GM23248 (cell line): ENCODE results near the gene INTS1.

Experiments used
- EZH2 ChIP-seq: fragments of 200-600 bp; sonication (generic); IDR thresholded peaks from 2 replicates; pipeline ENCODE4 v1.6.1; 2018; ENCODE audit warnings: antibody characterized with exemption, mild to moderate bottlenecking; ENCODE audit not compliant: insufficient read depth, poor library complexity, severe bottlenecking
- EZH2phosphoT487 ChIP-seq: fragments of 200-600 bp; sonication (generic); IDR thresholded peaks from 2 replicates; pipeline ENCODE4 v1.6.1; 2018; ENCODE audit warnings: antibody characterized with exemption, moderate library complexity, mild to moderate bottlenecking, low read depth; ENCODE audit not compliant: insufficient read depth

GRCh38 chr7:1457949-1458682, 46.1 kb downstream of the INTS1 start:
- TF ChIP-seq EZH2phosphoT487, result no peak
- TF ChIP-seq EZH2, result no peak
